Suprapubic skin (tissue), 4 donors: ENCODE results near the gene DNAJC7. TPM values are rescaled to one million over a fixed set of nuclear protein-coding genes. Genes with fewer than 3 reads are reported as not detected.
A peak's percentile ranks its signal among the peaks of the same experiment; 100 is the strongest.
"Not testable (repeated sequence)": the region's sequence is repeated elsewhere in the genome, so short reads cannot be mapped to it uniquely, and the experiment has no call there.

ENCODE experiments used
- DNase-seq, 2 donors: peaks; one replicate each; pipeline ENCODE4 v3.0.0-alpha.2; 2019; ENCODE audit warnings: low spot score in 2 of 2
- H3K27ac ChIP-seq: fragments of 200-600 bp; sonication (generic); one replicate; pipeline ENCODE4 v1.5.1; 2019
- H3K27me3 ChIP-seq: fragments of 200-600 bp; sonication (generic); one replicate; pipeline ENCODE4 v1.5.1; 2019
- H3K36me3 ChIP-seq: fragments of 200-600 bp; sonication (generic); one replicate; pipeline ENCODE4 v1.5.1; 2019
- H3K4me1 ChIP-seq: fragments of 200-600 bp; sonication (generic); one replicate; pipeline ENCODE4 v1.5.1; 2019
- H3K4me3 ChIP-seq: fragments of 200-600 bp; sonication (generic); one replicate; pipeline ENCODE4 v1.5.1; 2019; ENCODE audit warnings: mild to moderate bottlenecking
- H3K9me3 ChIP-seq: fragments of 200-600 bp; sonication (generic); one replicate; pipeline ENCODE4 v1.5.1; 2019
- EP300 ChIP-seq: sonication (generic); formaldehyde crosslinking; IDR thresholded peaks from one replicate; pipeline ENCODE4 v1.6.1; 2017; ENCODE audit warnings: antibody characterized with exemption
- POLR2A ChIP-seq, 2 donors: fragments of 450-650 bp; IDR thresholded peaks; one replicate each; pipeline ENCODE4 v1.6.1; 2017; ENCODE audit warnings: antibody characterized with exemption in 2 of 2, mild to moderate bottlenecking in 2 of 2, moderate library complexity in 2 of 2
- POLR2AphosphoS5 ChIP-seq, 3 donors: sonication (generic); formaldehyde crosslinking; IDR thresholded peaks; one replicate each; pipeline ENCODE4 v1.6.1; 2017; ENCODE audit warnings: antibody characterized with exemption in 3 of 3
- WGBS: methylation state at CpG from one replicate; pipeline ENCODE4 v1.1.5; 2018; 5-methylcytosine and 5-hydroxymethylcytosine counted together
- total RNA-seq, 4 donors: library from RNA; depleted of rRNA; stranded (reverse); fragments of >200 nt; gene quantifications; one replicate each; pipeline ENCODE4 v1.1.0, GENCODE V29; 2016
- TF ChIP-seq, protein P1 (sequence below), 2 donors: fragments of 200-600 bp in 1 of 2; fragments of 450-650 bp in 1 of 2; sonication (generic) in 1 of 2; IDR thresholded peaks; one replicate each; pipeline ENCODE4 v1.5.1; 2016 to 2019; ENCODE audit warnings: antibody characterized with exemption in 2 of 2, mild to moderate bottlenecking in 1 of 2, moderate library complexity in 1 of 2

DNAJC7 gene
- total RNA-seq, 4 donors from 2014 or later, result 57.5 to 82.6 (median 60.2) TPM

DNA sequence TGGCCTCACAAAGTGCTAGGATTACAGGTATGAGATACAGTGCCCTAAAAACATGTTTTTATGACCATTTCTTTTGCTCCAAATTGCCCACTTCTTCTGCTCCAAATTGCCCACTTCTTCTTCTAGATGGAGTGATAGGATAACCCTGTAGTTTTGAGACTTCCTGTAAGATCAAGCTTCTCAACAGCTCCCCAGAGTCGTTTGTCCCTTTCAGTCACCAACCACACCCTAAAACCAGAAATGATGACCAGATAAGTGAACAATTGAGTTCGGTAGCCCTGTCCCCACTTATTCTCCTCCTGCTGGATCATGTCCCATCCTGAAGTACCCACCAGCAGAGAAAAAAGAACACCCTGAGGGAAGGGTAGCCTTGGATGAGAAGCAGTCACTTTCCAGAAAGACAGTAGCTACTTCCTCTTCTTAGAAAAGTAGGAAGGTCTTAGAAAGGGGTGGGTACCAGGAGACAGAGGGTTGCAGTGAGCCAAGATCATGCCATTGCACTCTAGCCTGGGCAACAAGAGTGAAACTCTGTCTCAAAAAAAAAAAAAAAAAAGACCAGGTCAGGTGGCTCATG is 84.3 kb downstream of the DNAJC7 start:
- no peak overlapping the region for H3K4me3 ChIP-seq
- H3K27me3 ChIP-seq, result no peaks in the 10 kb centered on the region
- no peaks in the 10 kb centered on the region for H3K36me3 ChIP-seq
- H3K4me1 ChIP-seq, result peaks cover 10% of the 10 kb centered on the region
- 26% methylated on average over 2 of the region's 2 CpGs for WGBS
- H3K9me3 ChIP-seq, result no peaks in the 10 kb centered on the region
- no peak for DNase-seq
- no peak overlapping the region for H3K27ac ChIP-seq
- TF ChIP-seq POLR2A (IDR thresholded peaks at IDR 0.05), result no peak
- TF ChIP-seq, protein P1, sequence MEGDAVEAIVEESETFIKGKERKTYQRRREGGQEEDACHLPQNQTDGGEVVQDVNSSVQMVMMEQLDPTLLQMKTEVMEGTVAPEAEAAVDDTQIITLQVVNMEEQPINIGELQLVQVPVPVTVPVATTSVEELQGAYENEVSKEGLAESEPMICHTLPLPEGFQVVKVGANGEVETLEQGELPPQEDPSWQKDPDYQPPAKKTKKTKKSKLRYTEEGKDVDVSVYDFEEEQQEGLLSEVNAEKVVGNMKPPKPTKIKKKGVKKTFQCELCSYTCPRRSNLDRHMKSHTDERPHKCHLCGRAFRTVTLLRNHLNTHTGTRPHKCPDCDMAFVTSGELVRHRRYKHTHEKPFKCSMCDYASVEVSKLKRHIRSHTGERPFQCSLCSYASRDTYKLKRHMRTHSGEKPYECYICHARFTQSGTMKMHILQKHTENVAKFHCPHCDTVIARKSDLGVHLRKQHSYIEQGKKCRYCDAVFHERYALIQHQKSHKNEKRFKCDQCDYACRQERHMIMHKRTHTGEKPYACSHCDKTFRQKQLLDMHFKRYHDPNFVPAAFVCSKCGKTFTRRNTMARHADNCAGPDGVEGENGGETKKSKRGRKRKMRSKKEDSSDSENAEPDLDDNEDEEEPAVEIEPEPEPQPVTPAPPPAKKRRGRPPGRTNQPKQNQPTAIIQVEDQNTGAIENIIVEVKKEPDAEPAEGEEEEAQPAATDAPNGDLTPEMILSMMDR (IDR thresholded peaks at IDR 0.05), result no peak
- TF ChIP-seq EP300, result no peak
- TF ChIP-seq POLR2AphosphoS5 (IDR thresholded peaks at IDR 0.05), result no peak

GRCh38 chr17:41931715-41932114 is 85.5 kb downstream of the DNAJC7 start:
- H3K9me3 ChIP-seq, H3K27me3 ChIP-seq, DNase-seq, H3K36me3 ChIP-seq, H3K4me3 ChIP-seq, H3K27ac ChIP-seq: not testable (repeated sequence)
- peaks cover 10% of the 10 kb centered on the region for H3K4me1 ChIP-seq
- 93% methylated on average over 4 of the region's 4 CpGs for WGBS

GRCh38 chr17:41930833-41931156 is 86.4 kb downstream of the DNAJC7 start:
- H3K9me3 ChIP-seq, DNase-seq, H3K27me3 ChIP-seq, H3K36me3 ChIP-seq: not testable (repeated sequence)
- peaks cover 10% of the 10 kb centered on the region for H3K4me1 ChIP-seq
- 32% methylated on average over 14 of the region's 18 CpGs for WGBS
- peak overlapping the region; percentile 85 for H3K27ac ChIP-seq
- peak overlapping the region; percentile 55 for H3K4me3 ChIP-seq

DNA sequence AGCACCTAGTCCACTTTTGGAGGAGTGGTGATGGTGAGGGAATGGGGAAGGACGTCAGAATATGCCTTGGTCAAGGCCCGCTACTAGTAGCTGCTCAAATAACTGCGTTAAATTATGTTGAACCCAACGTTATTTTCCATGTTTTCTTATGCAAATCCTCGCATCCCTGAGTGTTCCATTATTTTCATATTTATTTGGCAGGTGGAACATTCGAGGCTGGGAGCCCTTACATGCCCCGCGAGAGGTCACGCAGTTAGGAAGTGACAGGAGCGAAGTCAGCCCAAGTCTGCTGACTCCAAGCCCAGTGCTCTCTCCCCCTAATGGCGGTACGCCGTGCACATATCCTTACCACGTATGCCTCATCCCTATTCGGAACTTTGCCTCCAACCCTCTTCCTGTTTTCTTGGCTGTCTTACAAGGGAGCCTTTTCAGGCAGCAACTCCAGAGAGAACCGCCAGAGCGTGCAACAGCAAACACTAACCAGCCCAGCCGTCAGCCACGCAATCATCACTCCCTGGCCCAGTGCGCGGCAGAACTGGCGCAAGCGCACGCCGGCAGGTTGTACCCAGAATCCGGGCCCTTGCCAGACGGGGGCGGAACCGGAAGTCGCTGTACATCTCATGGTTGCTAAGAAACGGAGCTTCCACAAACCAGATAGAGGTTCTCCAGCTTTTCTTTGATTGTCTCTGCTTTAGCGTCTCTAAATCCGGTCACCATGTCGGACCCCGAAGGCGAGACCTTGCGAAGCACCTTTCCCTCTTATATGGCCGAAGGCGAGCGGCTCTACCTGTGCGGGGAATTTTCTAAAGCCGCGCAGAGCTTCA is 87.0 kb downstream of the DNAJC7 start, which contains the start of gene ODAD4:
TSS of gene ODAD4 (plus strand) at position 609 of the 824 bp plus-strand sequence. CDS start at position 716, 107 bp downstream.
- peak within 1 kb of the TSS; percentile 55 for H3K4me3 ChIP-seq
- peak in 1 of 3 donors; percentile 68 for TF ChIP-seq POLR2AphosphoS5 (IDR thresholded peaks at IDR 0.05)
- no peak for TF ChIP-seq EP300
- peak in 1 of 2 donors; percentile 39 for TF ChIP-seq POLR2A (IDR thresholded peaks at IDR 0.05)
- TF ChIP-seq, protein P1 (IDR thresholded peaks at IDR 0.05), result peak; percentile 61 to 68
- WGBS, result under 1% methylated on average over 43 of the region's 43 CpGs

GRCh38 chr17:41928693-41929251 is 88.5 kb downstream of the DNAJC7 start:
- no peak overlapping the region for H3K27ac ChIP-seq

More for the DNA sequence above, 87.0 kb downstream of the DNAJC7 start, which contains the start of gene ODAD4:
- Histone ChIP-seq H3K27ac (peak within 1 kb of the TSS; percentile 85), H3K27me3 (no peaks in the 10 kb centered on the region), H3K4me1 (peaks cover 10% of the 10 kb centered on the region), H3K36me3 (no peaks in the 10 kb centered on the region), H3K9me3 (no peaks in the 10 kb centered on the region)
- peak; percentile 98 to 99 for DNase-seq

More at GRCh38 chr17:41928693-41929251, 88.5 kb downstream of the DNAJC7 start:
- no peaks in the 10 kb centered on the region for H3K27me3 ChIP-seq
- no peak overlapping the region for H3K4me3 ChIP-seq
- 78% methylated on average over 6 of the region's 6 CpGs for WGBS
- TF ChIP-seq EP300 (no peak), POLR2A (IDR thresholded peaks at IDR 0.05) (no peak), POLR2AphosphoS5 (IDR thresholded peaks at IDR 0.05) (no peak)
- TF ChIP-seq, protein P1 (IDR thresholded peaks at IDR 0.05), result no peak
- DNase-seq, result no peak
- H3K9me3 ChIP-seq, result no peaks in the 10 kb centered on the region
- H3K36me3 ChIP-seq, result no peaks in the 10 kb centered on the region
- peaks cover 10% of the 10 kb centered on the region for H3K4me1 ChIP-seq

Other genes starting within 250 kb of the DNAJC7 start
- 1,000 to 10,000 TPM; 1,107 to 2,369 (median 1,992) TPM for gene JUP, start 230.7 kb downstream of the DNAJC7 start, total RNA-seq
- gene P3H4, start 205.5 kb downstream of the DNAJC7 start, total RNA-seq, result 10 to 100 TPM in 1 of 4 donors, 1 to 10 TPM in 3; 8.5 to 18.6 (median 9.2) TPM
- 10 to 100 TPM; 11.7 to 14.8 (median 12.4) TPM for gene FKBP10, start 204.4 kb downstream of the DNAJC7 start, total RNA-seq
- 10 to 100 TPM; 21.6 to 41.2 (median 30.7) TPM for gene NT5C3B, start 181.2 kb downstream of the DNAJC7 start, total RNA-seq
- under 1 TPM in 1 of 4 donors, not detected in 3; 0.30 TPM for gene KLHL10, start 179.6 kb downstream of the DNAJC7 start, total RNA-seq
- gene KLHL11, start 152.0 kb downstream of the DNAJC7 start, total RNA-seq, result 10 to 100 TPM; 19.6 to 27.9 (median 21.4) TPM
- gene ACLY, start 98.5 kb downstream of the DNAJC7 start, total RNA-seq, result 10 to 100 TPM; 40.5 to 81.9 (median 72.9) TPM
- gene ODAD4, start 86.8 kb downstream of the DNAJC7 start, total RNA-seq, result 1 to 10 TPM in 2 of 4 donors, under 1 TPM in 1, not detected in 1; 0.42 to 1.9 (median 1.3) TPM
- gene CNP, start 50.6 kb downstream of the DNAJC7 start, total RNA-seq, result 10 to 100 TPM; 44.3 to 55.1 (median 47.3) TPM
- gene NKIRAS2, start 2.7 kb upstream of the DNAJC7 start, total RNA-seq, result 10 to 100 TPM; 33.7 to 52.5 (median 43.9) TPM
- gene C17orf113, start 33.2 kb upstream of the DNAJC7 start, total RNA-seq, result 1 to 10 TPM in 2 of 4 donors, under 1 TPM in 2; 0.60 to 2.3 (median 1.4) TPM
- gene ZNF385C, start 81.0 kb upstream of the DNAJC7 start, total RNA-seq, result 1 to 10 TPM in 1 of 4 donors, under 1 TPM in 3; 0.47 to 1.9 (median 0.68) TPM
- gene DHX58, start 95.3 kb upstream of the DNAJC7 start, total RNA-seq, result 10 to 100 TPM in 3 of 4 donors, 1 to 10 TPM in 1; 8.2 to 14.2 (median 11.9) TPM
- gene KAT2A, start 103.9 kb upstream of the DNAJC7 start, total RNA-seq, result 100 to 1,000 TPM in 1 of 4 donors, 10 to 100 TPM in 3; 36.3 to 107 (median 57.1) TPM
- gene HSPB9, start 105.4 kb upstream of the DNAJC7 start, total RNA-seq, result under 1 TPM in 2 of 4 donors, not detected in 2; 0.31 to 0.48 TPM
- gene RAB5C, start 137.6 kb upstream of the DNAJC7 start, total RNA-seq, result 100 to 1,000 TPM in 1 of 4 donors, 10 to 100 TPM in 3; 94.4 to 105 (median 96.8) TPM
- gene KCNH4, start 163.7 kb upstream of the DNAJC7 start, total RNA-seq, result not detected
- not detected for gene HCRT, start 168.0 kb upstream of the DNAJC7 start, total RNA-seq
- 10 to 100 TPM; 14.6 to 22.8 (median 18.7) TPM for gene GHDC, start 177.1 kb upstream of the DNAJC7 start, total RNA-seq